ENCODE results near the gene TRIM65.
A peak's percentile ranks its signal among the peaks of the same experiment; 100 is the strongest.

The TRIM65 gene

GRCh38 chr17:75896415-75897159, at the start of gene TRIM65:
Gene TRIM65, minus strand, starts transcription at chr17:75896951. Its CDS starts 14 bp downstream, at chr17:75896937.
- DNase-seq: peak; percentile 90

DNA sequence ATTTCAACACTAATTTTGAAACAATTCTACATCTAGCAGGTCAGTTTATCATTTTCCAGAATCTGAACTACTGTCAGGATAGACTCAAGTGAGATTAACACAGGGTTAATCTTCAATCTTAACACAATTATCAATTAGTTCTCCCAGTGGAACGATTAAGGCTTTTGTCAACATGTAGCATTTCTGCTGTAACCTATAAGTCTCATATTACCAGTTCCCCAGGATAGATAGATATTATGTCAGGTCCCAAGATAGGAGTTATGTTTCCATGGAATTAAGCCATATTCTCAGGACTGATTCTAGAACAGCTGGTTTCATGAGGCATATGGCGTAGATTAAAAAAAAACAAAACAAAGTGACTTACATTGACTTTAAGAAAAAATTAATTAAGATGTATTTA, 48.5 kb upstream of the TRIM65 start:
- DNase-seq: no peak

DNA sequence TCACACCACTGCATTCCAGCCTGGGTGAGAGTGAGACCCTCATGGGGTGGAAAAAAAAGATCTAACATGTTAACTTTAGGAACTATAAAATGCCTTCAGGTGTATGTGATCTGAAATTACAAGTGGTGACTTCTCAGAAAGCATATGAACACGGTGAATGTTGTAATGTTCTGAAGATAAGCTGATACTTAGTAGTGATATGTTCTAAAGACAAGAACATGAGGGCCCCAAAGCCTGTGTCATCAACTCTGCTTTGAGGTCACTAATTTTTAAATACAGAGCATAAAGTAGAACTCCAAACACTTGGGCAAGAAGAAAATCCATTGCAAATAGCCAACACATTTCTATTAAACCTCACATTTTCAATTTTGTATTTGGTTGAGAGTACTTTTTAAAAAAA, 46.7 kb upstream of the TRIM65 start:
- DNase-seq: no peak

DNA sequence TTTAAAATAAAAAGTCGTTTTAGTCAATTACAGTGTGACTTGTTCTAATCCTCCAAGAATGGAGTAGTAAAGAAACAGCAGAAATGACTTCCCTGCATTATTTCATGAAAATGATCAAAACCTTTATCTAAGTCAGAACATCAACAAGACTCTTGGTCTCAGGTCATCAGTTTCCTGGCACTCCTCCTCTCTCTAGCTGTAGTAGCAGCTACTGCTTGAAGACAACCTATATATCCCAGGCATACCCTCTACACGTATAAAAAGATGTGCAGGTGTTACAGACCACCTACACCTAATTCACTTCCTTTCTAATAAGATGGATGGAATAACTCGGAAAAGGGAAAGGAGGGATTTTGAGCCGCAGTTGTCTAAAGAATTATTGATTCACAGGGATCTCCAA, 45.7 kb upstream of the TRIM65 start:
- no peak for DNase-seq

GRCh38 chr17:75941442-75941819, 44.7 kb upstream of the TRIM65 start:
- no peak for DNase-seq

DNA sequence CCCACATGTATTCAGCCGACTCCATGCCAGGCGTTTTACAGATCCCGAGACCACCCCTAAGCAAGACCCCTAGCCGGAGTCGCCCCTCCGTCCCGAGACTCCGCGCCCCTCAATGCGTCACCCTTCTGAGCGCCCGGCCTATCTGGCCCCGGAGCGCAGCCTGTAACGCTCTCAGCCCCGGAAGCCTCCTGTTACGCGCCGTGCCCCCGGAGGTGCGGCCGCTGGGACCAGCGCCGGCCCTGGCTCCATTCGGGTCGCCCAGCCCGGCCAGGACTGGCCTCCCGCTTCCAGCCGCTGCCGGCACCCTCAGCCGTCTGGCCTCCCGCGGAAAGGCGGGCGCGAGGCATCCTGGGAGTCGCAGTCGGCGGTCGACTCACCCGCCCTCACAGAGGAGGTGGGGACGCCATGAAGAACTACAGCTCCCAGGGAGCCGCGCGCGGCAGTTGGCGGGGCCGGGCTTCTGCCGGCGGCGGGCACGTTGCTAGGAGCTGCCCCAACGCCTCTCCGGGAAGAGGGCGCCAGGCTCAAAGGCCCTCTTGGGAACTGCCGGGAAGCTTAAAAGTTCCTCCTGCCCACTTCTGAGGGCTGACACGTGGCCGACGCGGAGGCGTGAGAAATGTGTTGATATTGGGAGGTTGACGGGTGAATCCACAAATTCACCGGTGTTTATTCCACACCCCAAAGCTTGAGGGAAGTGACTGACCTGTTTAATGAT, 44.1 kb upstream of the TRIM65 start, which contains the start of gene FBF1:
Gene FBF1, minus strand, starts transcription at position 316 of the 715 bp plus-strand sequence. CDS start 2,893 bp downstream, outside the sequence.
- peak; percentile 94 for DNase-seq

- no peak for DNase-seq
Observed at GRCh38 chr17:75937652-75938051, 40.9 kb upstream of the TRIM65 start.

GRCh38 chr17:75933808-75934207, 37.1 kb upstream of the TRIM65 start:
- DNase-seq: no peak

DNA sequence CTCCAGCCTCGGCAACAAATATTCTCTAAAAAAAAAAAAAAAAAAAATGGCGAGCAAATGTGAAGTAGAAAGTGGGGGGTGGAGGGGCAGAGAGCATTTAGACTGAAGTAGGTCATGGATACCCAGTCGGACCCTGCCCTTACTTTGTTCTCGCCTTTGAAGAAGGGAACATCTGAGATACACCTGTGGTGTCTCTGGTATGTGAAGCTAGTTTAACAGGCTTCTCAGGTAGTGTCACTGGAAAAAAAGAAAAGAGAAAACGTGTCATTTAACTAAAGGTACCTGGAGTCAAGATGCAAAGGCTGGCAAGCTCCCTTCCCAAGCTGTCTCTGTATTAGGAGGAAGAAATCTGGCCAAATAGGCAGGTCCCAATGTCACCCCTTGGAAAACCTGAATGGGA, 36.1 kb upstream of the TRIM65 start:
- no peak for DNase-seq

GRCh38 chr17:75931062-75931461, 34.3 kb upstream of the TRIM65 start:
- DNase-seq: no peak

- DNase-seq: no peak
Observed at GRCh38 chr17:75927286-75927922, 30.7 kb upstream of the TRIM65 start.

GRCh38 chr17:75926456-75926855, 29.7 kb upstream of the TRIM65 start:
- no peak for DNase-seq

DNA sequence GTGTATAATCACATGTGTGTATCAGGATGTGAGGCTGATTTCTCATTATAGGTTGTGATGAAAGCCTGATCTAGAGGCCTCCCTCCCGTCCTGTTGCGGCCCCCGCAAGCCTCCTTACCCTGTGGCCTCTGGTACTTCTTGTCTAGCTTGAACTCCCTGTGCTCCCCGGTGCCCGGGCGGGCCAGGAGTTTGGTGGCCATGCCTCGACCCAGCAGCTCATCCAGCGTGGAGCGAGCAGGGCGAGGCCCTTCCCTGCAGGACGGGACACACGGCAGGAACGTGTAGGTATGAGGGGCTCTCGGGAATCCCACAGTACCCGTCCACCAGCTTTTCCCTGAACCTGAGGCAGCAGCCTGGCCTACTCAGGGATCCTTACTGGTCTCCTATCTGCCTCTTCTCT, 29.2 kb upstream of the TRIM65 start:
- DNase-seq: no peak

DNA sequence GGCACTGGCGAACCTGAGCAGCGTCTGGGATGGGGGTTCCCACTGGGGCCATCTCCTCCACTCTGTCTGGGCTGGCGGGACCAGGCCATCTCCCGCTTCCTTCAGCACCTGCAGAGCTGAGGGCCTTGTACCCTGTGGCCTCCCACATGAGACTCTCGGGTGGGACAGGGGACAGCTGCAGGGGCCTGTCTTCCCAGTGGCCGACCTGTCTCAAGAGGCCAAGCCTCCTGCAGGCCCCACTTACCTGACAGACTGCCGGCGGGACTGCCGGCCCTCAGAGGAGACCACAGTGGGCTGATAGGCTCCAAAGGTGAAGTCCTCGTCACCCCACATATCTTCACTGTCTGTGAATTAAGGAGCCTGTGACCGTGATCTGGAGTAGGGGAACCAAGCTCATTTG, 28.4 kb upstream of the TRIM65 start:
- DNase-seq: no peak

DNA sequence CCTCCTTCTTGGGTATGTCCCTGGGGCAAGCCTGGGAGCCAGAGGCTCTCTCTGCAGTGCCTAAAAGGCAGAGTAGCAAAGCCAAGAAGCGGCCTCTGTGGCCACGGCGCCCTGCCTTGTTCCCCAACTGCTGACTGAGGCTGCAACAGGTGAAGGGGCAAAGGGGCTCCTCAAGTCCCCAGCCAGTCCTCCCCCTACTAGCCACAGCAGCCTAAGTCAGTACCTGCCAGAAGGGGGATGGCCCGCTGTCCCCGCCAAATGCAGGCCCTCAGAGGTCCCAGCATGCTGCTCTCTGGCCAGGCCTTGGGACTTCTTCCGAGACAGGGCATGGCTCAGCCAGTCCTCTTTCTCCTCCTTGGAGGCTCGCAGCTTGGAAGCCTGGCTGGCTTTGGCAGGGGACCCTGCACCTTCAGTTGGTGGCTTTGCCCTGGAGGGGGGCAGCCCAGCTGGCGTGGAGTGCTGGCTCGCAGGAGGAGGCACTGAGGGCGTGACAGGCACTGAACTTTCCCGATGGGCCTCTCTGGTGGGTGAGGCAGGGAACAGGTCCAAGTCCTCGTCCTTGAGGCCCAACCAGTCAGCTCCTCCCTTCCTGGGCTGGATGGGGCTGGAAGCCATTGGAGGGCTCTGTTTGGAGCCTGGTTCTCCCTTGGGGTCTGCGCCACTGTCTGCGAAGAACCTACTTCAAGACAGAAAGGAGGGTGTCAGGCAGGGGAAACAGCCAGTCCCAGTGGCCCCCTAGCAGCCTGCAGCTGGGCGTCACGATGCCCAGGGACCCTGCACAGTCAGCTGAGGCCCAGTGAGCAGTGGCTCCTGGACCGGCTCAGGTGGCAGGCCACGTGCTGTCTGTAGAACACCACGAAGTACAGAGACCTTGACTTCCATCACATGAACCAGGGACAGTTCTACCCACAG, 26.5 kb upstream of the TRIM65 start:
- no peak for DNase-seq

- no peak for DNase-seq
Observed at GRCh38 chr17:75922173-75922961, 25.6 kb upstream of the TRIM65 start.

DNA sequence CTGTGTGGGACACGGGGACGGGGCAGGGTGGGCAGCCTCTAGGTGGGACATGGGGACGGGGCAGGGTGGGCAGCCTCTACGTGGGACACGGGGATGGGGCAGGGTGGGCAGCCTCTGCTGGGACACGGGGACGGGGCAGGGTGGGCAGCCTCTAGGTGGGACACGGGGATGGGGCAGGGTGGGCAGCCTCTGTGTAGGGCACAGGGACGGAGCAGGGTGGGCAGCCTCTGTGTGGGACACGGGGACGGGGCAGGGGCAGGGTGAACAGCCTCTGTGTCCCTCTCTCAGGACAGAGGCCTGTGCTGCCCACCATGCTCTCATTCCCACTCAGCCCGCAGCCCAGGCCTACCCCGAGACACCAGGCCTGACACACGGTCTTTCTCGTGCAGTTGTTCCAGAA, 24.8 kb upstream of the TRIM65 start:
- DNase-seq: no peak

- no peak for DNase-seq
Observed at GRCh38 chr17:75920045-75920560, 23.4 kb upstream of the TRIM65 start.

DNA sequence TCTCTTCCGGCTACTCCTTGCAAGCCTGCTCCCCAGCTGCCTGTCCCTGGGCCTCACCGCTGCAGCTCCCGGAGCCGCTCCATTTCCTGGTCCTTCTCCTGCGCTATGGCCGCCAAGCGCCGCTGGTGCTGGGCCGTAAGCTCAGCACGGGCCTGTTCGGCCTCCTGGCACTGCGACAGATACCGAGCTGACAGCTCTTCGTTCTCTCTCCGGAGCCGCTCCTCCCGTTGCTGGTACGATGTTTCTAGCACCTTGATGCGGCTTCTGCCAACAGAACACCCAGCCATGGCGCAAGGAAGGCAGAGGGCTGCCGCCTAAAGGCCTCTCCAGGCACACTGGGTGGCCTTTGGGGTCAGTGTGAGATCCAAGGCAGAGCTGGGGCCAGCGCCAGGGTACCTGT, 22.9 kb upstream of the TRIM65 start:
- no peak for DNase-seq

DNA sequence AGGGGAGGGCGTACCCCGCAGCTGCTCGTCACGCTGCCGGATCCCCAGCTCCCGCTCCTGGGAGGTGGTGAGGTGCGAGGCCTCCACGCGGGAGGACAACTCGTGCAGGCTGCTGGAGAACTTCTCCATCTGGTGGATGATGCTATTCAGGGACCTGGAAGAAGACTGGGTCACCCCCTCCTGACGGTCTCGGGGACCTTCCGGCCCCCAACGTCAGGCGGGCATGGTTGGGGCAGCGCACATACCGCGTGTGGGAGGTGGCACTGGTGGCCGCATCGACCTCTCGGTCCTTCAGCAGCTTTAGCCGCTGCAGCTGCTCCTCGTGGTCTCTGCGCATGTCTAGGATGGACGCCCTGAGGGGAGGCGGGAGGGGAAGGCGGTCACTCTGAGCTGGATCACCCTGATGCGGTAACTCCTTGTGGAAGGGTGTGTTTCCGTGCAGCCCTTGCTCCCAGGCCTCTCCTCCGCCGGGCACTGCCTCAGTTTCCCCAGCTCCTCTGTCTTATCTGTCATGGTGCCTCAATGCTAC, 21.2 kb upstream of the TRIM65 start:
- DNase-seq: no peak

DNA sequence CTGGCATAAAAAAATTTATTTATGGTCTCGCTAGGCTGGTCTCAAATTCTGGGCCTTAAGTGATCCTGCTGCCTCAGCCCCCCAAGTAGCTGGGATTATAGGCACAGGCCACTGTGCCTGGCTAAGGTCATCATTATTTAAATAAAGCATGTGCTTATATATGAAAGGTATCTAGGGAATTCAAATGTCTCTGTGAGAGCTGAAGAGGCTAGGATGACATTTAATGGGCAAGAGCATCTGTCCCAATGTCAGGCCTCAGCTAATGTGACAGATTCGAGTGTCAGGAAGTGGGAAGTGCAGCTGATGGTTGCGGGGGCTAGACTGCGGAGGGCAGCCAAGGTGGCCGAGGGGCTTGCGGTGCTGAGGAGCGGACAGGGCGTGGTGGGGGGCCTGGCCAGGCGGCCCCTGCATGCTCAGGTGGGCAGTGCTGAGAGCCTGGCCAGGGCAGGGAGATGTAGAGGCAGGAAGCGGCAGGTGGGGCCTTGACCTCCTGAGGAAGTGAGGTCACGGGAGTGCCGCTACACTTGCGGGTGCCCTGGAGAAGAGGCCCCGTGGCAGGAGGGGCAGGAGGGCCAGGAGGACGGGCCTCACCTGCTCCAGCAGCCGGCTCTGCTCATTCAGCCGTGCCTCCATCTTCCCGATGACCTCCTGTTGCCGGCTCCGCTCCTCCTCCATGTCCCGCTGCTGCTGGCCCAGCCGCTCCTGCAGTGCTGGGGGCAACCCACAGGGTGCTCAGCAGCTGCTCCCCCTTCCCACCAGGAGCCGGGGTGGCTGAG, 20.6 kb upstream of the TRIM65 start:
- DNase-seq: no peak

All from right forelimb (tissue), 1 donor.